ENCODE results near the gene SIRT3.

DNA sequence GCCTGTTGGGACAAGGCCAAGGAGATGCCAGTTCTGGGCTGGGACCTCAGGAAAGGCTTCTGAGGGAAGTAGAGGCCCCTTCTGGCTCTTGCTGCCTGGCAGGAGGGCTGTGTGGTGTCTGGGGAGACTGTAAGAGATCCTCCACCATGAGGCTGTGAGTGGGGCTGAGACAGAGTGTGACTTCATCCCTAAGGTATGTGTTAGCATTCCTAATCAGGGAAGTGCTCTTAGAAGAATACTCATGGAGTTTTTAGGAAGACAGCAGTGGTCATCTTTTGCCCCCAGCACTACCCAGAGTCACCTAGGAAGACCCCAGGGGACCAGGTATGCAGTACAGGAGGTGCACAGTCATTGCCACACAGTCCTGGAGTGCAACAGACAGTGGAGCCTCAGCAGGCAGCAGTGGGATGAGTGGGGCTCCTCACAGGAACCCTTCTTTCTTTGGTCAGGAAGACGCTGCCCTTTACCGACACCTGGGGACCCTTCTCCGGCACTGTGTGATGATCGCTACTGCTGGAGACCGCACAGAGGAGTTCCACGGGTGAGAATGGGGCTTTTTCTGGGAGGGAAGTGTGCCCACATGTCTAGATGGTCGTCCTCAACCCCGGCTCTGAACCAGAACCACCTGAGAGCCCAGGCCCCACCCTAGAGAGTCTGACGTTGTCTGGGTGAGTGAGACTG lies 25.9 kb downstream of the SIRT3 start:
- TF ChIP-seq, protein P1, sequence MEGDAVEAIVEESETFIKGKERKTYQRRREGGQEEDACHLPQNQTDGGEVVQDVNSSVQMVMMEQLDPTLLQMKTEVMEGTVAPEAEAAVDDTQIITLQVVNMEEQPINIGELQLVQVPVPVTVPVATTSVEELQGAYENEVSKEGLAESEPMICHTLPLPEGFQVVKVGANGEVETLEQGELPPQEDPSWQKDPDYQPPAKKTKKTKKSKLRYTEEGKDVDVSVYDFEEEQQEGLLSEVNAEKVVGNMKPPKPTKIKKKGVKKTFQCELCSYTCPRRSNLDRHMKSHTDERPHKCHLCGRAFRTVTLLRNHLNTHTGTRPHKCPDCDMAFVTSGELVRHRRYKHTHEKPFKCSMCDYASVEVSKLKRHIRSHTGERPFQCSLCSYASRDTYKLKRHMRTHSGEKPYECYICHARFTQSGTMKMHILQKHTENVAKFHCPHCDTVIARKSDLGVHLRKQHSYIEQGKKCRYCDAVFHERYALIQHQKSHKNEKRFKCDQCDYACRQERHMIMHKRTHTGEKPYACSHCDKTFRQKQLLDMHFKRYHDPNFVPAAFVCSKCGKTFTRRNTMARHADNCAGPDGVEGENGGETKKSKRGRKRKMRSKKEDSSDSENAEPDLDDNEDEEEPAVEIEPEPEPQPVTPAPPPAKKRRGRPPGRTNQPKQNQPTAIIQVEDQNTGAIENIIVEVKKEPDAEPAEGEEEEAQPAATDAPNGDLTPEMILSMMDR (IDR thresholded peaks at IDR 0.05 in 4 of 5, conservative IDR thresholded peaks at IDR 0.05 in 1 of 5) = no peak
- TF ChIP-seq POLR2A (IDR thresholded peaks at IDR 0.05) = no peak

Data from gastrocnemius medialis (tissue), 4 donors.